HG02938 (cell line): ENCODE data around the gene SGPL1.
"Not testable (repeated sequence)": the region's sequence is repeated elsewhere in the genome, so short reads cannot be mapped to it uniquely, and the experiment has no call there.

Experiments
- ATAC-seq: cut with Tn5 transposase; IDR thresholded peaks from one replicate; pipeline ENCODE4 v1.9.1; 2021; ENCODE audit warnings: mild to moderate bottlenecking, moderate library complexity; ENCODE audit not compliant: unreplicated experiment

The SGPL1 gene, protein sequence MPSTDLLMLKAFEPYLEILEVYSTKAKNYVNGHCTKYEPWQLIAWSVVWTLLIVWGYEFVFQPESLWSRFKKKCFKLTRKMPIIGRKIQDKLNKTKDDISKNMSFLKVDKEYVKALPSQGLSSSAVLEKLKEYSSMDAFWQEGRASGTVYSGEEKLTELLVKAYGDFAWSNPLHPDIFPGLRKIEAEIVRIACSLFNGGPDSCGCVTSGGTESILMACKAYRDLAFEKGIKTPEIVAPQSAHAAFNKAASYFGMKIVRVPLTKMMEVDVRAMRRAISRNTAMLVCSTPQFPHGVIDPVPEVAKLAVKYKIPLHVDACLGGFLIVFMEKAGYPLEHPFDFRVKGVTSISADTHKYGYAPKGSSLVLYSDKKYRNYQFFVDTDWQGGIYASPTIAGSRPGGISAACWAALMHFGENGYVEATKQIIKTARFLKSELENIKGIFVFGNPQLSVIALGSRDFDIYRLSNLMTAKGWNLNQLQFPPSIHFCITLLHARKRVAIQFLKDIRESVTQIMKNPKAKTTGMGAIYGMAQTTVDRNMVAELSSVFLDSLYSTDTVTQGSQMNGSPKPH

DNA sequence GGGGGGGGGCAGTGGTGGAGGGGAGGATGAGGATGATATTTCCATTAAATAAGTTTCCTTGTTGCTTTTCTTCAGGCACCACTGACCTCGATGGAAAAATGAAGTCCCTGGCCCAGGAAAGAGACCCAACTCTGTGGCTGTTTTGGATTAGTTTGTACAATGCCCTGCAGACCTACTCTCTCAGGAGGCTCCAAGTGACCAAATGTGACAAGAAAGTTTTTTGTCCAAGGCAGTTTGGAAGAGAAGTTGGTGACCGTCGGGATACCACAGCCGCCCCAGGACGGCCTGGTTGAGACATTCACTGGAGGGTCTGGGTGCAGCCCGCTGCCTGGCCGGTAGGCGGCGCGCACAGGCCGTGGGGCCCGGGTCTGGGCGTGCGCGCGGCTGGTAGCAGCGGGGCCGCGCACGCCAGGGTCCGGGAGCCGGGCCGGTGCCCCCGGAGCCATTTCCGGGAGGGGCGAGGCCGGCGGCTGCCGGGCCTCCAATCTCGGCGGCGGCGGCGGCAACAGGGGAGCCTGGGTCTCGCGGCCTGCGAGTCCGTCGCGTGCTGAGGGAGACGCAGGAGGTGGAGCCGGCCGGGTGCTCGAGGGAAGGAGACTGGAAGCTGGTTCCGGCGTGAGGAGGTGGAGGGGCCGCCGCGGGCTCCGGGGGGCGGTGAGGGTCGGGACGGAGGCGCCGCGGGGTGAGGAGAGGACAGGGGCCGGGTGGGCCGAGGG is at the start of gene SGPL1:
SGPL1 (plus strand) TSS at position 445 of the 716 bp plus-strand sequence. CDS start 906 bp downstream, outside the sequence.
- peak; percentile 81 for ATAC-seq

DNA sequence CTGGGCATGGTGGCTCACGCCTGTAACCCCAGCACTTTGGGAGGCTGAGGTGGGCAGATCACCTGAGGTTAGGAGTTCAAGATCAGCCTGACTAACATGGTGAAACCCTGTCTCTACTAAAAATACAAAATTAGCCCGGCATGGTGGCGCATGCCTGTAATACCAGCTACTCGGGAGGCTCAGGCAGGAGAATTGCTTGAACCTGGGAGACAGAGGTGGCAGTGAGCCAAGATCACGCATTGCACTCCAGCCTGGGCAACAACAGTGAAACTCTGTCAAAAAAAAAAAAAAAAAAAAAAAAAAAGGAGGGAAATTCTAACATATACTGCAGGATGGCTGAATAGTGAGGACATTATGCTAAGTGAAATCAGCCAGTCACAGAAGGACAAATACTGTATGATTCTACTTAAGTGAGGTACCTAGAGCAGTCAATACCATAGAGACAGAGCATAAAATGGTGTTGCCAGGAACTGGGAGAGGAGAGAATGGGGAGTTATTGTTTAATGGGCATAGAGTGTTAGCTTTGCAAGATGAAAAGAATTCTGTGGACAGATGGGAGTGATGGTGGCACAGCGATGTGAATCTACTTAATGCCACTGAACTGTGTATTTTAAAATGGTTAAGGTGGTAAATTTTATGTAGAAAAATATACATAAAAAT is 47.6 kb upstream of the SGPL1 start:
- ATAC-seq: not testable (repeated sequence)

- no peak for ATAC-seq
Measured at GRCh38 chr10:70769121-70769520, 46.6 kb upstream of the SGPL1 start.

GRCh38 chr10:70770001-70770400 is 45.7 kb upstream of the SGPL1 start:
- no peak for ATAC-seq

GRCh38 chr10:70770516-70770915 is 45.2 kb upstream of the SGPL1 start:
- ATAC-seq: not testable (repeated sequence)

- ATAC-seq: no peak
Measured at GRCh38 chr10:70771311-70772194, 44.2 kb upstream of the SGPL1 start.

DNA sequence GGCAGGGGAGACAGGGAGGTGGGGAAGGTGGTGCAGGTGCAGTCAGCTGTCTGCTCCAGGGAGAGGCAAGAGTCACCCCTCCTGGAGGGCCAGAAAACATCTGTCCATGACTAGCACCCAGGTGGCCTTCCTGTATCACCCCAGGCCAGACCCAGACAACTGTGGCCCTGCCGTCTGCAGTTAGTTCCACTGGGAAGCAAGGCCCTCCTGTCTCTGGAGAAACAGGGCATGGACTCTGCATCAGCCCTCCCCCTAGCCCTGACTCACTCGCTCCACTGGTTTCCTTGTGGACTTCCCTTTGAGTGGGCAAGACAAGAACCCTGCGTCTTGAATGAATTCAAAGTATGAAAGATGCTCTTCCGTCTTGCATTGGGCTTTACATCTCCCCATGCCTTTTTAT is 43.1 kb upstream of the SGPL1 start:
- ATAC-seq: no peak

DNA sequence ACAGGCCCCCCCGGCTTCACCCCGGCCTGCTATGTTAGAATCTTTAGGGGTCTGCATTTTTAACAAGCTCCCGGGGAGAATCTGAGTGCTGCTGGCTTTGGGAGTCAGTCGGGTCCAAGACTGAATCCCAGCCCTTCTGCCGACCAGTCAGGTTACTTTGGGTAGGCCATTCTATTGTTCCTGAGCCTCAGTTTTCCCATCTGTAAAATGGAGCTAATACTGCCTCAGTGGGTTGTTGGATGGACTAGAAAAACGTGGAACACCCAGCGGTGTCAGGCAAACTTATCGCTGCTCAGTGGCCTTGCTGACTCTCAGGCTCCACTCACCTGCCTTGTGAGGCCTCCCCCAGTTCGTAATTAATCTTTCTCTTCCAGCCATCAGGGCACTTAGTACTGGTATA is 42.3 kb upstream of the SGPL1 start:
- no peak for ATAC-seq

DNA sequence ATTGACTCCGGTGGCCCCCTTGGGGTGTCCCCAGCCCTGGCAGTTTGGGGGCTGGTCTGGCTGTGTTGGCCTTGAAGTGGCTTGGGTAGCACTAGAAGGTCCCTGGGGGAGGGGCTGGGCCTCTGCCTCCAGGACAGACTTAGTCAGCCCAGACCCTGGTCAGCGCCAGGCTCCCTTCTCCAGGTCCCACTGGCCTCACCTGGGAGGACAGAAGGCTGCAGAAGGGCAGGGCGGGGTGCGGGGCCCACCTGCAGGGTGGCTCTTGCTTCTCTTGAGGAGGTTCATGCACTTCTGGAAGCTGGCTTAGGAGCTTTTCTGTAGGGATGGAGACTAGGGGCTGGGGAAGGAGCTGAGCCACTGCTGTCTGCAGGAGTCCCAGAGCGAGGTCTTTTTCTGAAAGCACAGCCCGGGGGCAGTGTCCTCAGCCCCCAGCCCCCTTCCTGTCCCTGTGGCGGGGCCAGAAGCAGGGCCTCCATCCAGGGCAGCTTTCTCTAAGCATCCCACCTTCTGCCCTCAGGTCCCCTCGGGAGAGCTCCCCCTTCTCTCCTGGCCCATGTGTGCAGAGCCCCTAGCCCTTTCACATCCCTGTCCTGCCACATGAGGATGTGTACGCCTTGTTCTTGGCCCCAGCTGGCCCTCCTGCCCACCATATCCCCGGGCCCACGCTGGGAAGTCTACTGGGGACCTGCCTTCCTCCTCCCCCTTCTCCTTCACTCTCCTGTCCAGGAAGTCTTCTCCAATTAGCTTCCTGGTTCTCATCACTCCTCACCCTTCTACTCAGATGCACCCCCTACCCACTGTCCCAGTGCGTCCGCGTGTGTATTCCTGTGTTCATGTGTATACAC is 41.6 kb upstream of the SGPL1 start:
- ATAC-seq: no peak

DNA sequence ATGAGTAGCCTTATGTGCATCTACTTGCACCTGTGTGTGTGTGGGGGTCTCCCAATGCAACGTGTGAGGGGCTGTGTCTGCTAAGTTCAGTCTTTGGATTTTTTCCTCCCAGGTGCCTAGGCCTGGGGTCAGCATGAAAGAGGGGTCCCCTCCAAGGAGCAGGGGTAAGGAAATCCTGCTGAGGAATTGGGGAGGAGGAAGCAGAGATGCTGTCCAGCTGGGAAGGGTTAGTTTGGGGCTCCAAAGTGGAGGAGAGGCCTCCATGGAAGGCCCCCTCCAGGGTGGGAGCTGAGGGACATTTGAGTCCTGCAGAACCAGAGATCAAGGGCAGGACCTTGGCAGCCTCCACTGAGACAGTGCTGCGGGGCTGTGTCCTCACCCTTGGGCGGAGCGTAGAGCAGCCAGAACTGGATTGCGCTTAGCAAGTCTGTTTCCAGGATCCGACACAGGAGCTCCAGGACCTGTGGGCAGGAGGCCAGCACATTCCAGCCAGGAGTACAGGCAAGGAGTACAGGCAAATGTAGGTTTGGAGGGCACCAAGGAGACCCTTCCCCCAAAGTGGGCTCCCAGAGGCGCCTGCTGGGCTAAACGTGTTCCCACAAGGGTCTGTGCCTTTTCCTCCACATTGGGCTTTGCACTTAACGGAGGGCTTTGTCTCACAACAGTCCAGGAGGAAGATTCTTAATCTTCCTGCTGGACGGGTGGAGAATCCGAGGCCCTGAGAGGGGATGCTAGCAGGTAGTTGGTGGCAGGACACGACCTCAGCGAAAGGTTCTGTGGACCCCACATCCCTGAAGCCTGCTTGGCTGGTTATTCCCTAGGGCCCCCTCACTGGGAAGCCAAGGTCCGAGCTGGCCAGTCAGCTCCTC is 40.7 kb upstream of the SGPL1 start:
- ATAC-seq: no peak

DNA sequence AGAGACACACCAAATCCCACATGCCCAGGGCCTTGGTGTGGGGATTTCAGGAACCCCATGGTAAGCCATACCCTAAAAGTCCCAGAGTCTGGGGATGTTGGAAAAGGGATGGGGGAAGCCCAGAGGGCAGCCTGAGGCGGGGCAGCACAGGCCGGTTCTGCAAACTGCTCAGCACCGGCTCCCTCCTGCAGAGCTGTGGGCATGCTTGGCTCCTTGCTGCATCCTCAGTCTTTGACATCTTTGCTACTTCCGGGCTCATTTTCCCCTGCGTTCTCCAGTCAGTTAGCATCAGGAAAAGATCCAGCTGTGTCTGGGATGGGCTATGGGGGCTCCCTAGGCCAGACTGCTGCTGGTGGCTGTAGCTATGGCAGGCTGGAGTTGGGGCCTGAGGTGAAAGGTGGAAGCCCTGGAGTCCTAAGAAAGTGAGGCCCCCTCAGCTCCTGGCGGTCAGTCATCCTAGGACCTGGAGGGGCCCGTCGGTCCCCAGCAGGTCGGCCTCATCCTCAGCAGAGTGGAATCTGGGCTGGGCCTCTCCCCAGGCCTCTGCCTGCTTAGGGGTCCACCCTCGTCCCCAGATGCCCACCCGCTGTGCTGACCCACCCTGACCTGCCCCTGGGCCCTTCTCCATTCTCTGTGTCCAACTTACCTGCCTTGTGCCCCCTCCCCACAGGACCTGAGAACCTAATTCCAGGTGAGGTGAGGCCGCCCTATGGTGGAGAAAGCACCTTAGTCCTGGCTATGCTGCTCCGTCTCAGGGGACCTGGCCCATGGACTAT is 39.9 kb upstream of the SGPL1 start:
- no peak for ATAC-seq

GRCh38 chr10:70776455-70777005 is 39.2 kb upstream of the SGPL1 start:
- ATAC-seq: no peak

- no peak for ATAC-seq
Measured at GRCh38 chr10:70777063-70777875, 38.5 kb upstream of the SGPL1 start.

GRCh38 chr10:70778267-70778924 is 37.4 kb upstream of the SGPL1 start:
- ATAC-seq: no peak

- no peak for ATAC-seq
Measured at GRCh38 chr10:70779088-70779487, 36.7 kb upstream of the SGPL1 start.
